Suprapubic skin (tissue), 3 donors: Measurements from ENCODE around the gene CPA1.

Source experiments
- POLR2AphosphoS5 ChIP-seq, 3 donors: sonication (generic); formaldehyde crosslinking; IDR thresholded peaks; one replicate each; pipeline ENCODE4 v1.6.1; 2017; ENCODE audit warnings: antibody characterized with exemption in 3 of 3
- TF ChIP-seq, protein P1 (sequence below), 2 donors: fragments of 200-600 bp in 1 of 2; fragments of 450-650 bp in 1 of 2; sonication (generic) in 1 of 2; IDR thresholded peaks; one replicate each; pipeline ENCODE4 v1.5.1; 2016 to 2019; ENCODE audit warnings: antibody characterized with exemption in 2 of 2, mild to moderate bottlenecking in 1 of 2, moderate library complexity in 1 of 2

GRCh38 chr7:130401578-130401977 is 21.3 kb downstream of the CPA1 start:
- TF ChIP-seq, protein P1, sequence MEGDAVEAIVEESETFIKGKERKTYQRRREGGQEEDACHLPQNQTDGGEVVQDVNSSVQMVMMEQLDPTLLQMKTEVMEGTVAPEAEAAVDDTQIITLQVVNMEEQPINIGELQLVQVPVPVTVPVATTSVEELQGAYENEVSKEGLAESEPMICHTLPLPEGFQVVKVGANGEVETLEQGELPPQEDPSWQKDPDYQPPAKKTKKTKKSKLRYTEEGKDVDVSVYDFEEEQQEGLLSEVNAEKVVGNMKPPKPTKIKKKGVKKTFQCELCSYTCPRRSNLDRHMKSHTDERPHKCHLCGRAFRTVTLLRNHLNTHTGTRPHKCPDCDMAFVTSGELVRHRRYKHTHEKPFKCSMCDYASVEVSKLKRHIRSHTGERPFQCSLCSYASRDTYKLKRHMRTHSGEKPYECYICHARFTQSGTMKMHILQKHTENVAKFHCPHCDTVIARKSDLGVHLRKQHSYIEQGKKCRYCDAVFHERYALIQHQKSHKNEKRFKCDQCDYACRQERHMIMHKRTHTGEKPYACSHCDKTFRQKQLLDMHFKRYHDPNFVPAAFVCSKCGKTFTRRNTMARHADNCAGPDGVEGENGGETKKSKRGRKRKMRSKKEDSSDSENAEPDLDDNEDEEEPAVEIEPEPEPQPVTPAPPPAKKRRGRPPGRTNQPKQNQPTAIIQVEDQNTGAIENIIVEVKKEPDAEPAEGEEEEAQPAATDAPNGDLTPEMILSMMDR (IDR thresholded peaks at IDR 0.05): no peak
- no peak for TF ChIP-seq POLR2AphosphoS5 (IDR thresholded peaks at IDR 0.05)
